HCT116 (cell line): ENCODE results near the gene MBP. TPM values are rescaled to one million over a fixed set of nuclear protein-coding genes. Genes with fewer than 3 reads are reported as not detected.

Experiments
- ATAC-seq: fragments of 200-7000 bp; cut with Tn5 transposase; 2 replicates; pipeline ENCODE4 v1.9.1; 2020; ENCODE audit warnings: mild to moderate bottlenecking, moderate library complexity
- BruUV-seq: library from RNA; stranded (reverse); fragments of 400-500 nt; replicated peaks from 2 replicates; lab custom pipeline; 2021; lab: Mats Ljungman, UMichigan
- CTCF ChIA-PET: fragments of 300-600 bp; sonication (Branson Sonifier 250); formaldehyde crosslinking; loops from one replicate; lab custom pipeline; 2021; ENCODE audit warnings: antibody characterized with exemption; lab: Charles Lee
- POLR2A ChIA-PET: fragments of 300-600, 350-600 bp; sonication (Branson Sonifier 250); formaldehyde crosslinking; loops from one replicate; lab custom pipeline; 2021; ENCODE audit warnings: antibody characterized with exemption; lab: Charles Lee
- RAD21 ChIA-PET, 2 experiments: fragments of 300-600 bp; sonication (Branson Sonifier 250); formaldehyde crosslinking; loops; one replicate each; lab custom pipeline; 2023; ENCODE audit warnings: low total read pairs in 2 of 2; ENCODE audit not compliant: uncharacterized antibody in 2 of 2, unreplicated experiment in 2 of 2, low non-redundant PET in 1 of 2; lab: Charles Lee
- DNase-seq: peaks from one replicate; pipeline ENCODE4 v3.0.0-alpha.2; 2010; ENCODE audit warnings: low read depth, low spot score
- H2AFZ ChIP-seq: fragments of 200-600 bp; shearing (Covaris generic), sonication (generic); 2 replicates; pipeline ENCODE4 v1.6.1; 2017; ENCODE audit warnings: low read depth, mixed run types, mixed read lengths, antibody characterized with exemption, low read length; ENCODE audit not compliant: poor library complexity, severe bottlenecking
- H3K27ac ChIP-seq: 2 replicates; pipeline ENCODE4 v1.5.1; 2012; ENCODE audit warnings: low read depth, low read length
- H3K27me3 ChIP-seq: fragments of 200-600 bp; sonication (generic); 2 replicates; pipeline ENCODE4 v1.6.1; 2016; ENCODE audit warnings: mixed run types, low read length, mixed read lengths; ENCODE audit not compliant: insufficient read depth
- H3K36me3 ChIP-seq, 2 experiments: fragments of 200-500 bp in 1 of 2; fragments of 200-600 bp in 1 of 2; sonication (Bioruptor generic) in 1 of 2; sonication (generic) in 1 of 2; 2 replicates each; pipeline versions ENCODE4 v1.5.1 to v1.6.1; 2014 to 2016; ENCODE audit warnings: low read length in 2 of 2, inconsistent platforms in 1 of 2, mixed read lengths in 1 of 2, mixed run types in 1 of 2; ENCODE audit not compliant: insufficient read depth in 2 of 2, control insufficient read depth in 1 of 2
- H3K4me1 ChIP-seq, 2 experiments: fragments of 200-600 bp in 1 of 2; sonication (generic) in 1 of 2; 2 replicates each; pipeline versions ENCODE4 v1.5.1 to v1.6.1; 2012 to 2017; ENCODE audit warnings: low read length in 2 of 2, inconsistent platforms in 1 of 2, mild to moderate bottlenecking in 1 of 2, mixed read lengths in 1 of 2, mixed run types in 1 of 2, moderate library complexity in 1 of 2; ENCODE audit not compliant: insufficient read depth in 2 of 2, control insufficient read depth in 1 of 2
- H3K4me2 ChIP-seq: fragments of 200-600 bp; sonication (generic); 2 replicates; pipeline ENCODE4 v1.6.1; 2017; ENCODE audit warnings: mixed run types, low read length, mixed read lengths
- H3K4me3 ChIP-seq, 2 experiments: fragments of 200-600 bp in 1 of 2; sonication (generic) in 1 of 2; replicated peaks in 1 of 2; 2 replicates each; pipeline ENCODE4 v1.5.1; 2011 to 2016; ENCODE audit warnings: low read length in 2 of 2, control low read depth in 1 of 2, low read depth in 1 of 2, mild to moderate bottlenecking in 1 of 2, mixed read lengths in 1 of 2, mixed run types in 1 of 2
- H3K79me2 ChIP-seq: fragments of 200-600 bp; sonication (generic); 2 replicates; pipeline ENCODE4 v1.6.1; 2017; ENCODE audit warnings: mild to moderate bottlenecking, mixed run types, low read length, moderate library complexity, mixed read lengths; ENCODE audit not compliant: insufficient read depth
- H3K9ac ChIP-seq: fragments of 200-600 bp; sonication (generic); 2 replicates; pipeline ENCODE4 v1.6.1; 2016; ENCODE audit warnings: low read length, mixed read lengths
- H3K9me2 ChIP-seq: fragments of 200-600 bp; sonication (generic), shearing (Covaris generic); 2 replicates; pipeline ENCODE4 v1.6.1; 2017; ENCODE audit warnings: mixed run types, mild to moderate bottlenecking, moderate library complexity; ENCODE audit not compliant: insufficient read depth
- H3K9me3 ChIP-seq, 2 experiments: fragments of 200-500 bp in 1 of 2; fragments of 200-600 bp in 1 of 2; sonication (Bioruptor generic) in 1 of 2; sonication (generic) in 1 of 2; 2 replicates each; pipeline ENCODE4 v1.6.1; 2014 to 2017; ENCODE audit warnings: low read length in 2 of 2, mixed read lengths in 2 of 2, inconsistent platforms in 1 of 2, low read depth in 1 of 2, mild to moderate bottlenecking in 1 of 2, mixed run types in 1 of 2, moderate library complexity in 1 of 2; ENCODE audit not compliant: control insufficient read depth in 1 of 2, insufficient read depth in 1 of 2
- H4K20me1 ChIP-seq: fragments of 200-600 bp; sonication (generic), shearing (Covaris generic); 2 replicates; pipeline ENCODE4 v1.6.1; 2017; ENCODE audit warnings: mixed run types, mild to moderate bottlenecking, moderate library complexity; ENCODE audit not compliant: insufficient read depth
- CBX3 ChIP-seq: IDR thresholded peaks from 2 replicates; pipeline ENCODE4 v1.6.1; 2012; ENCODE audit warnings: low read depth
- CEBPB ChIP-seq: IDR thresholded peaks from 2 replicates; pipeline ENCODE4 v1.6.1; 2012; ENCODE audit warnings: low read depth
- ELF1 ChIP-seq: IDR thresholded peaks from 2 replicates; pipeline ENCODE4 v1.6.1; 2012; ENCODE audit warnings: low read depth, borderline replicate concordance
- FOSL1 ChIP-seq: IDR thresholded peaks from 2 replicates; pipeline ENCODE4 v1.6.1; 2012; ENCODE audit warnings: low read depth
- JUND ChIP-seq: IDR thresholded peaks from 2 replicates; pipeline ENCODE4 v1.6.1; 2012
- SIN3A ChIP-seq: IDR thresholded peaks from 2 replicates; pipeline ENCODE4 v1.6.1; 2012; ENCODE audit warnings: low read depth
- SRF ChIP-seq: IDR thresholded peaks from 2 replicates; pipeline ENCODE4 v1.6.1; 2012; ENCODE audit warnings: low read depth
- TCF7L2 ChIP-seq: IDR thresholded peaks from 2 replicates; pipeline ENCODE4 v1.7.0; 2011; ENCODE audit warnings: borderline replicate concordance, inconsistent platforms; ENCODE audit not compliant: insufficient read depth, insufficient read length; ENCODE audit errors: extremely low read depth
- YY1 ChIP-seq: IDR thresholded peaks from 2 replicates; pipeline ENCODE4 v1.6.1; 2011; ENCODE audit warnings: low read length, low read depth, moderate library complexity, mild to moderate bottlenecking; ENCODE audit not compliant: insufficient replicate concordance; ENCODE audit errors: extremely low read depth
- ZFX ChIP-seq: fragments of 450-650 bp; IDR thresholded peaks from 2 replicates; pipeline ENCODE4 v1.6.1; 2017
- ZNF274 ChIP-seq: fragments of 200-500 bp; sonication (Bioruptor generic); IDR thresholded peaks from 2 replicates; pipeline ENCODE4 v1.6.1; 2014; ENCODE audit warnings: mild to moderate bottlenecking, low read depth, low read length, inconsistent platforms
- intact Hi-C: fragments of 100-400 bp; cut with micrococcal nuclease; formaldehyde crosslinking; loops from 2 replicates; pipeline ENCODE4 v1.10.0; 2022
- total RNA-seq: library from RNA; stranded (reverse); gene quantifications from one replicate; pipeline ENCODE4 v1.2.1, GENCODE V29; 2021; ENCODE audit not compliant: unreplicated experiment
- TF ChIP-seq, protein P1 (sequence below), 3 experiments: fragments of 200-600 bp in 1 of 3; sonication (generic) in 1 of 3; IDR thresholded peaks in 2 of 3; conservative IDR thresholded peaks in 1 of 3; 2 replicates each; pipeline ENCODE4 v1.5.1; 2012 to 2017; ENCODE audit warnings: low read depth in 2 of 3, low read length in 2 of 3, antibody characterized with exemption in 1 of 3, borderline replicate concordance in 1 of 3, control low read depth in 1 of 3, mild to moderate bottlenecking in 1 of 3, mixed read lengths in 1 of 3, mixed run types in 1 of 3, moderate library complexity in 1 of 3; ENCODE audit not compliant: insufficient read depth in 1 of 3
- TF ChIP-seq, protein P2 (sequence below): IDR thresholded peaks from 2 replicates; pipeline ENCODE4 v1.6.1; 2012
- TF ChIP-seq, protein P3 (sequence below): IDR thresholded peaks from 2 replicates; pipeline ENCODE4 v1.6.1; 2011; ENCODE audit warnings: mild to moderate bottlenecking, low read length, moderate library complexity; ENCODE audit not compliant: insufficient replicate concordance; ENCODE audit errors: extremely low read depth
- TF ChIP-seq, protein P4 (sequence below): IDR thresholded peaks from 2 replicates; pipeline ENCODE4 v1.6.1; 2012
- TF ChIP-seq, protein P5 (sequence below): IDR thresholded peaks from 2 replicates; pipeline ENCODE4 v1.6.1; 2012; ENCODE audit warnings: low read depth

The MBP gene
- total RNA-seq, 1 experiment from 2014 or later: 34.9 TPM

DNA sequence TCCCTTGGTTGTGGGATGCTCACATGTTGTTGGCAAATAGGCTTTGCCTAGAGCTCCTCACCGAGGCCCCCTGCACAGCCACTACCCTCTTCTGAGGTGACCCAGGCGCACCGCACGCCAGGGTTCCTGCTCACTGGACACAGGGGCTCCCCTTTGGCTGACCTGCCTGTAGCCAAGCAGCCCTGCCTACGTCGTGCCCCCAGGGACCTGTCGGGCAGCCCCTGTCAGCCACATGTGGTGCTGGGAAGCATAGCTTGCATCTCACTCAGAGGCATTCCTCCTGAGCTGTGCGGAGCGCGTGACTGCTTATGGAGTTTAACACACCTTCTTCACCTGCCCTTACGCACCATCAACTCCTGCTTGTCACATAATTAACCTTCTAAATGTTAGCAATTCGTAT, 194.0 kb downstream of the MBP start (continued):
- TF ChIP-seq, protein P1, sequence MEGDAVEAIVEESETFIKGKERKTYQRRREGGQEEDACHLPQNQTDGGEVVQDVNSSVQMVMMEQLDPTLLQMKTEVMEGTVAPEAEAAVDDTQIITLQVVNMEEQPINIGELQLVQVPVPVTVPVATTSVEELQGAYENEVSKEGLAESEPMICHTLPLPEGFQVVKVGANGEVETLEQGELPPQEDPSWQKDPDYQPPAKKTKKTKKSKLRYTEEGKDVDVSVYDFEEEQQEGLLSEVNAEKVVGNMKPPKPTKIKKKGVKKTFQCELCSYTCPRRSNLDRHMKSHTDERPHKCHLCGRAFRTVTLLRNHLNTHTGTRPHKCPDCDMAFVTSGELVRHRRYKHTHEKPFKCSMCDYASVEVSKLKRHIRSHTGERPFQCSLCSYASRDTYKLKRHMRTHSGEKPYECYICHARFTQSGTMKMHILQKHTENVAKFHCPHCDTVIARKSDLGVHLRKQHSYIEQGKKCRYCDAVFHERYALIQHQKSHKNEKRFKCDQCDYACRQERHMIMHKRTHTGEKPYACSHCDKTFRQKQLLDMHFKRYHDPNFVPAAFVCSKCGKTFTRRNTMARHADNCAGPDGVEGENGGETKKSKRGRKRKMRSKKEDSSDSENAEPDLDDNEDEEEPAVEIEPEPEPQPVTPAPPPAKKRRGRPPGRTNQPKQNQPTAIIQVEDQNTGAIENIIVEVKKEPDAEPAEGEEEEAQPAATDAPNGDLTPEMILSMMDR (IDR thresholded peaks at IDR 0.05 in 2 of 3, conservative IDR thresholded peaks at IDR 0.05 in 1 of 3; ENCODE audit: borderline replicate concordance in 1 of 3, insufficient read depth in 1 of 3, low read depth in 2 of 3, low read length in 2 of 3): no peak
- no peak for TF ChIP-seq ZFX
- no peak for TF ChIP-seq TCF7L2
- TF ChIP-seq, protein P2, sequence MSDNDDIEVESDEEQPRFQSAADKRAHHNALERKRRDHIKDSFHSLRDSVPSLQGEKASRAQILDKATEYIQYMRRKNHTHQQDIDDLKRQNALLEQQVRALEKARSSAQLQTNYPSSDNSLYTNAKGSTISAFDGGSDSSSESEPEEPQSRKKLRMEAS: no peak

DNA sequence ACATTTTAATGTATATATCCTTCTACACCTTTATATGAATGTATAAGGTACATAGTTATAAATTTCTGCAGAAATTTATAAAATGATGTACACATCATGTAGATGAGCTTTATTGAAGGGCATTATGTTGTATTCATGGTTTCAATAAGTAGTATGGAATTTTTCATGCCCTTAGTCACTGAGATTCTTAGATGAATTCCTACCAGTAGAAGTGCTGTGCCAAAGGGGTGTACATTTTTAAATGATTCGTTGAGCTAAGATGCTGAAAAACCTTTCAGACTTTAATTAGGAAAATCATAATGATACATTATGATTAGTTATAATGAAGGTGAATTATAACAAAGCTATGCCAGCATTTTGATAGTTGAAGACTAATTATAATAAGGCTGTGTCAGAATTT, 195.0 kb downstream of the MBP start:
- H3K9me2 ChIP-seq: no peaks in the 10 kb centered on the region
- POLR2A ChIA-PET: no interaction called here
- DNase-seq: no peak
- no peak overlapping the region for H3K9ac ChIP-seq
- H3K36me3 ChIP-seq: no peaks in the 10 kb centered on the region; a peak in 2 of 4 replicates
- H3K27me3 ChIP-seq: no peaks in the 10 kb centered on the region
- BruUV-seq: no TSS peak
- no peaks in the 10 kb centered on the region for H3K9me3 ChIP-seq
- no peaks in the 10 kb centered on the region for H3K79me2 ChIP-seq
- no peak overlapping the region for H3K4me2 ChIP-seq
- RAD21 ChIA-PET: no interaction called here
- H4K20me1 ChIP-seq: no peaks in the 10 kb centered on the region
- intact Hi-C loops: no loop called here
- ATAC-seq: no peak
- H2AFZ ChIP-seq: no peak overlapping the region
- H3K27ac ChIP-seq: no peak overlapping the region
- no peaks in the 10 kb centered on the region for H3K4me1 ChIP-seq
- CTCF ChIA-PET: interaction anchor here (0.8 kb wide), 1 partner anchor 14 kb away, joined by 3 read pairs; no protein-coding TSS in a partner anchor
- no peak overlapping the region for H3K4me3 ChIP-seq
- no peak for TF ChIP-seq ZFX
- no peak for TF ChIP-seq FOSL1
- TF ChIP-seq JUND: no peak
- TF ChIP-seq, protein P3, sequence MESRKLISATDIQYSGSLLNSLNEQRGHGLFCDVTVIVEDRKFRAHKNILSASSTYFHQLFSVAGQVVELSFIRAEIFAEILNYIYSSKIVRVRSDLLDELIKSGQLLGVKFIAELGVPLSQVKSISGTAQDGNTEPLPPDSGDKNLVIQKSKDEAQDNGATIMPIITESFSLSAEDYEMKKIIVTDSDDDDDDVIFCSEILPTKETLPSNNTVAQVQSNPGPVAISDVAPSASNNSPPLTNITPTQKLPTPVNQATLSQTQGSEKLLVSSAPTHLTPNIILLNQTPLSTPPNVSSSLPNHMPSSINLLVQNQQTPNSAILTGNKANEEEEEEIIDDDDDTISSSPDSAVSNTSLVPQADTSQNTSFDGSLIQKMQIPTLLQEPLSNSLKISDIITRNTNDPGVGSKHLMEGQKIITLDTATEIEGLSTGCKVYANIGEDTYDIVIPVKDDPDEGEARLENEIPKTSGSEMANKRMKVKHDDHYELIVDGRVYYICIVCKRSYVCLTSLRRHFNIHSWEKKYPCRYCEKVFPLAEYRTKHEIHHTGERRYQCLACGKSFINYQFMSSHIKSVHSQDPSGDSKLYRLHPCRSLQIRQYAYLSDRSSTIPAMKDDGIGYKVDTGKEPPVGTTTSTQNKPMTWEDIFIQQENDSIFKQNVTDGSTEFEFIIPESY: no peak
- TF ChIP-seq SIN3A: no peak
- TF ChIP-seq CEBPB: no peak
- no peak for TF ChIP-seq SRF
- TF ChIP-seq, protein P4, sequence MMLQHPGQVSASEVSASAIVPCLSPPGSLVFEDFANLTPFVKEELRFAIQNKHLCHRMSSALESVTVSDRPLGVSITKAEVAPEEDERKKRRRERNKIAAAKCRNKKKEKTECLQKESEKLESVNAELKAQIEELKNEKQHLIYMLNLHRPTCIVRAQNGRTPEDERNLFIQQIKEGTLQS: no peak
- TF ChIP-seq TCF7L2: no peak
- no peak for TF ChIP-seq ELF1
- TF ChIP-seq ZNF274: no peak
- no peak for TF ChIP-seq CBX3
- TF ChIP-seq, protein P5, sequence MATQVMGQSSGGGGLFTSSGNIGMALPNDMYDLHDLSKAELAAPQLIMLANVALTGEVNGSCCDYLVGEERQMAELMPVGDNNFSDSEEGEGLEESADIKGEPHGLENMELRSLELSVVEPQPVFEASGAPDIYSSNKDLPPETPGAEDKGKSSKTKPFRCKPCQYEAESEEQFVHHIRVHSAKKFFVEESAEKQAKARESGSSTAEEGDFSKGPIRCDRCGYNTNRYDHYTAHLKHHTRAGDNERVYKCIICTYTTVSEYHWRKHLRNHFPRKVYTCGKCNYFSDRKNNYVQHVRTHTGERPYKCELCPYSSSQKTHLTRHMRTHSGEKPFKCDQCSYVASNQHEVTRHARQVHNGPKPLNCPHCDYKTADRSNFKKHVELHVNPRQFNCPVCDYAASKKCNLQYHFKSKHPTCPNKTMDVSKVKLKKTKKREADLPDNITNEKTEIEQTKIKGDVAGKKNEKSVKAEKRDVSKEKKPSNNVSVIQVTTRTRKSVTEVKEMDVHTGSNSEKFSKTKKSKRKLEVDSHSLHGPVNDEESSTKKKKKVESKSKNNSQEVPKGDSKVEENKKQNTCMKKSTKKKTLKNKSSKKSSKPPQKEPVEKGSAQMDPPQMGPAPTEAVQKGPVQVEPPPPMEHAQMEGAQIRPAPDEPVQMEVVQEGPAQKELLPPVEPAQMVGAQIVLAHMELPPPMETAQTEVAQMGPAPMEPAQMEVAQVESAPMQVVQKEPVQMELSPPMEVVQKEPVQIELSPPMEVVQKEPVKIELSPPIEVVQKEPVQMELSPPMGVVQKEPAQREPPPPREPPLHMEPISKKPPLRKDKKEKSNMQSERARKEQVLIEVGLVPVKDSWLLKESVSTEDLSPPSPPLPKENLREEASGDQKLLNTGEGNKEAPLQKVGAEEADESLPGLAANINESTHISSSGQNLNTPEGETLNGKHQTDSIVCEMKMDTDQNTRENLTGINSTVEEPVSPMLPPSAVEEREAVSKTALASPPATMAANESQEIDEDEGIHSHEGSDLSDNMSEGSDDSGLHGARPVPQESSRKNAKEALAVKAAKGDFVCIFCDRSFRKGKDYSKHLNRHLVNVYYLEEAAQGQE: no peak
- no peak for TF ChIP-seq YY1
